WI38 (cell line): ENCODE data around the gene DLST.

Source experiments
- H3K4me3 ChIP-seq: 2 replicates; pipeline ENCODE4 v1.5.1; 2011; ENCODE audit warnings: low read depth, mild to moderate bottlenecking, control low read depth, low read length
- CTCF ChIP-seq: IDR thresholded peaks from 2 replicates; pipeline ENCODE4 v1.5.1; 2012; ENCODE audit warnings: low read depth, mild to moderate bottlenecking, control low read depth, low read length

Gene DLST

DNA sequence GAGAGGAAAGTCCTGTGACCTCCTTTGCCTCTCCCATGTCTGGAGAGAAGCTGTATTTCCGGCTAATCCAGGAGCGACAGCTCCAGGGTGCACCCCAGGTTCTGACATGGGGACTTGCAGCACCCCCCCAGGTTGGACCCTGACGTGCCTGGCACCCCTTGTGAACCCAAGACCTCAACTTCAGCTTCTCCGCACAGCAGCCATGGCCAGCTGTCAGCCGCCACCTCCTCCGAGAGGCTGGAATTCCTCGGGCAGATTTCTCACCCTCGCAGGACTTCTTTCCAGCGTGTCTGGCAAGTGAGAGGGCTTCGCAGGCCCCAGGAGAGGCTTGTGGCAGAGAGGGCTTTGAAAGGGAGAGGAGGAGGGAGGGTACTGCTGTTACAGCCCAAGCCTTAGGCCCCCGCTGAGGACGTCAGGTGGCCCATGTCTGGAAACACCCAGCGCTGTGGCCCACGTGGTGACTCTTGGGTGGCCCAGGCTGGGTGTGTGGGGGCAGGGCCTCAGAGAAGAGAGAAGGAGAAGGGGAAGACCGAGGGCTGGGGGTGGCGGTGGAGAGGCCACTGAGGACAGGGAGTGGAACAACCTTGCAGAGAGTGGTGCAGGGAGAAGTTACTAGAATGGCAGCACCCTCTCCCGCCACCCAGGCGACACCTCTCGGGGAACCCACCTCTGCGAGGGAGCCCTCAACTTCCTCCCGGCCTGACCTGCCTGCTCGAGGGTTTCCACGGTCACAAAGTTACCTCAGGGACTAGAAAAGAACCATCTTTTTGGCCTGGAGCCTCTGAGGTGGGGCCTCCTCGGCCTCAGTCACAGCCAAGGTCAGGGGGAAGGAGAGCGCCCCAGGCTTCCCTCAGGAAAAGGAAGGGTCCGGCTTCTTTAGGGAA, 53.0 kb downstream of the DLST start:
- no peak overlapping the region for H3K4me3 ChIP-seq
- no peak for TF ChIP-seq CTCF

- no peak overlapping the region for H3K4me3 ChIP-seq
- no peak for TF ChIP-seq CTCF
Observed at GRCh38 chr14:74935360-74935680, 53.6 kb downstream of the DLST start.

DNA sequence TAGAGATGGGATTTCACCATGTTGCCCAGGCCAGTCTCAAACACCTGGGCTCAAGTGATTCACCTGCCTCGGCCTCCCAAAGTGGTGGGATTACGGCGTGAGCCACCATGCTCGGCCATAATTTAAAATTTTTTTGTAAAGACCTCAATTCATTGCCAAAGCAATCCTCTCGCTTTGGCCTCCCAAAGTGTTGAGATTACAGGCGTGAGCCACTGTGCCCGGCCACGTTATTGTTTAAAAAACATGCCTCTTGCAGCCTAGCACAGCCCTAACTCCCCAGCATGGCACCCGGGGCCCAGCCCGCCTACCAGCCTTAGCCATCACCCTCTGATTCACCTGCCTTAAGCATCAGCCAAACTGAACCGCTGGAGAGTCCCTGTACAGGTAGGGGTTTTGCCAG, 54.4 kb downstream of the DLST start:
- no peak overlapping the region for H3K4me3 ChIP-seq
- TF ChIP-seq CTCF = no peak

DNA sequence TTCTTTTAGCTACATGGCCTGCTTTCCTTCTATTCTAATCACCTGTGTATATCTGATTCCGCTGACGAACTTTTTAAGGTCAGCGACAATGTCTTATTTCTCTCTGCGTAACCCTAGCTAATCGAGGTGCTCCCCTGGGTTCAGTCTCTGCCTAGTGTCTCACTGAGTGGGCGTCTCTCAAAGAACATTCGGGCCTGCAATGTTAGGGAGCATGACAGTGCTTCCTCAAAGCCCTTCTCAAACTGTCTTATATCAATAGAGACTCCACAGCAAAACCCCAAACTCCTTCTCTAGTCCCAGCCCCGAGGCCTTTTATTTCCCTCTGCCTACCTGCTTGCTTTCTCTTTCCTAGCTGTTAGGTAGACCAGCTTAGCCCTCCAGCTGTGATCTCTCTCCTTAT, 55.0 kb downstream of the DLST start:
- TF ChIP-seq CTCF = no peak
- no peak overlapping the region for H3K4me3 ChIP-seq

GRCh38 chr14:74937171-74937570, 55.5 kb downstream of the DLST start:
- H3K4me3 ChIP-seq = no peak overlapping the region
- TF ChIP-seq CTCF = no peak

GRCh38 chr14:74938531-74939495, 57.1 kb downstream of the DLST start:
- H3K4me3 ChIP-seq = no peak overlapping the region
- no peak for TF ChIP-seq CTCF
